Lower leg skin (tissue), 3 donors: ENCODE measurements around the gene MLLT3.

Source experiments
- CTCF ChIP-seq, 3 donors: fragments of 450-650 bp; IDR thresholded peaks; one replicate each; pipeline ENCODE4 v1.5.1; 2016; ENCODE audit warnings: antibody characterized with exemption in 3 of 3, mild to moderate bottlenecking in 3 of 3, moderate library complexity in 2 of 3
- POLR2A ChIP-seq, 2 donors: fragments of 450-650 bp; IDR thresholded peaks; one replicate each; pipeline ENCODE4 v1.6.1; 2016 to 2017; ENCODE audit warnings: antibody characterized with exemption in 2 of 2, mild to moderate bottlenecking in 1 of 2, moderate library complexity in 1 of 2

GRCh38 chr9:20473515-20474013, 148.7 kb downstream of the MLLT3 start:
- TF ChIP-seq POLR2A (IDR thresholded peaks at IDR 0.05): no peak
- no peak for TF ChIP-seq CTCF (IDR thresholded peaks at IDR 0.05)
